K562 (cell line): Measurements from ENCODE around the gene ABT1. TPM values are rescaled to one million over a fixed set of nuclear protein-coding genes. Genes with fewer than 3 reads are reported as not detected.
A peak's percentile ranks its signal among the peaks of the same experiment; 100 is the strongest.

ENCODE experiments used
- ARID3A ChIP-seq: IDR thresholded peaks from 2 replicates; pipeline ENCODE4 v1.6.1; 2012; ENCODE audit warnings: low read depth, low read length, improper control_type of control experiment, borderline replicate concordance
- BHLHE40 ChIP-seq: IDR thresholded peaks from 2 replicates; pipeline ENCODE4 v1.6.1; 2011; ENCODE audit warnings: low read length, improper control_type of control experiment
- CCAR2 ChIP-seq: fragments of 200-400 bp; formaldehyde crosslinking; IDR thresholded peaks from 2 replicates; pipeline ENCODE4 v1.6.1; 2017; ENCODE audit warnings: mild to moderate bottlenecking, low read depth, low read length
- CHD2 ChIP-seq: IDR thresholded peaks from 2 replicates; pipeline ENCODE4 v1.6.1; 2011; ENCODE audit warnings: low read depth, low read length
- DACH1 ChIP-seq: fragments of 450-650 bp; IDR thresholded peaks from 2 replicates; pipeline ENCODE4 v1.6.1; 2018; ENCODE audit not compliant: partially characterized antibody
- DLX4 ChIP-seq: fragments of 250-450 bp; sonication (Bioruptor Pico); IDR thresholded peaks from 2 replicates; pipeline ENCODE4 v1.6.1; 2021; ENCODE audit warnings: mild to moderate bottlenecking
- ETV1 ChIP-seq: fragments of 450-650 bp; conservative IDR thresholded peaks from 2 replicates; pipeline ENCODE4 v1.6.1; 2016; ENCODE audit warnings: missing genetic modification characterization, control low read depth, low read depth, missing compliant biosample characterization
- ETV5 ChIP-seq: sonication (generic); formaldehyde crosslinking; IDR thresholded peaks from 2 replicates; pipeline ENCODE4 v1.4.0; 2020; ENCODE audit warnings: low read depth, mild to moderate bottlenecking, missing genetic modification reagents
- GMEB1 ChIP-seq: fragments of 250-450 bp; sonication (Bioruptor Pico); IDR thresholded peaks from 2 replicates; pipeline ENCODE4 v1.4.0; 2020; ENCODE audit warnings: mild to moderate bottlenecking
- HEY1 ChIP-seq: fragments of 250-450 bp; sonication (Bioruptor Pico); IDR thresholded peaks from 2 replicates; pipeline ENCODE4 v1.5.0; 2020; ENCODE audit warnings: mild to moderate bottlenecking, moderate library complexity, borderline replicate concordance
- IRF1 ChIP-seq: sonication (generic); formaldehyde crosslinking; IDR thresholded peaks from 2 replicates; pipeline ENCODE4 v1.8.0; 2022; ENCODE audit warnings: missing genetic modification reagents, mild to moderate bottlenecking, borderline replicate concordance
- KAT7 ChIP-seq: sonication (generic); formaldehyde crosslinking; IDR thresholded peaks from 2 replicates; pipeline ENCODE4 v1.8.0; 2022; ENCODE audit warnings: missing genetic modification reagents, mild to moderate bottlenecking, borderline replicate concordance
- NCOA4 ChIP-seq: fragments of 450-650 bp; IDR thresholded peaks from 2 replicates; pipeline ENCODE4 v1.6.1; 2018; ENCODE audit warnings: mild to moderate bottlenecking; ENCODE audit not compliant: partially characterized antibody
- NR3C1 ChIP-seq: sonication (generic); formaldehyde crosslinking; IDR thresholded peaks from 2 replicates; pipeline ENCODE4 v1.8.1; 2022; ENCODE audit warnings: missing genetic modification reagents
- POLR2AphosphoS5 ChIP-seq: IDR thresholded peaks from 2 replicates; pipeline ENCODE4 v1.6.1; 2011; ENCODE audit warnings: mild to moderate bottlenecking, low read depth, low read length, moderate library complexity; ENCODE audit not compliant: control insufficient read depth, insufficient read depth
- TEAD2 ChIP-seq: fragments of 450-650 bp; IDR thresholded peaks from 2 replicates; pipeline ENCODE4 v1.6.1; 2016; ENCODE audit warnings: missing genetic modification characterization, control low read depth, missing compliant biosample characterization
- ZFP36 ChIP-seq: fragments of 150-350 bp; IDR thresholded peaks from 2 replicates; pipeline ENCODE4 v1.6.1; 2018; ENCODE audit warnings: low read length, low read depth; ENCODE audit not compliant: partially characterized antibody
- ZNF12 ChIP-seq: sonication (generic); formaldehyde crosslinking; IDR thresholded peaks from 2 replicates; pipeline ENCODE4 v1.4.0; 2020; ENCODE audit warnings: mild to moderate bottlenecking, missing genetic modification reagents
- ZNF174 ChIP-seq: fragments of 250-450 bp; sonication (Bioruptor Pico); IDR thresholded peaks from 2 replicates; pipeline ENCODE4 v1.4.0; 2020; ENCODE audit warnings: mild to moderate bottlenecking
- ZNF449 ChIP-seq: fragments of 250-450 bp; sonication (Bioruptor Pico); IDR thresholded peaks from 2 replicates; pipeline ENCODE4 v1.8.0; 2022; ENCODE audit warnings: moderate library complexity, mild to moderate bottlenecking, inconsistent platforms
- ZNF551 ChIP-seq: fragments of 250-450 bp; sonication (Bioruptor Pico); IDR thresholded peaks from 2 replicates; pipeline ENCODE4 v1.5.0; 2021; ENCODE audit warnings: mild to moderate bottlenecking, moderate library complexity
- ZNF778 ChIP-seq: fragments of 450-650 bp; formaldehyde crosslinking; IDR thresholded peaks from 2 replicates; pipeline ENCODE4 v1.4.0; 2020; ENCODE audit warnings: mild to moderate bottlenecking, moderate library complexity
- polyA plus RNA-seq, 8 experiments: library from polyadenylated mRNA; depleted of rRNA in 4 of 8; stranded (reverse) in 5 of 8; unstranded in 3 of 8; fragments of >200 nt; fragmentation: Nextera tagmentation in 2 of 8; fragmentation: Illumina TruSeq in 1 of 8; extraction: Ambion mirVana in 2 of 8; extraction: Trizol in 1 of 8; gene quantifications; 2 replicates each; pipeline versions ENCODE4 v1.2.1 to v1.2.3, GENCODE V29; 2011 to 2014; ENCODE audit warnings: inconsistent platforms in 1 of 8, missing spikeins in 1 of 8
- total RNA-seq, 7 experiments: library from RNA; depleted of rRNA in 6 of 7; stranded (reverse); fragments of >200 nt in 6 of 7; fragmentation: Illumina TruSeq in 2 of 7; extraction: Trizol in 2 of 7; gene quantifications; 2 replicates each; pipeline versions ENCODE4 v1.2.1 to v1.2.3, GENCODE V29; 2011 to 2021; ENCODE audit warnings: low replicate concordance in 1 of 7

The ABT1 gene
- total and polyA plus RNA-seq, 9 of the 15 experiments (the other 6 are each of a cell fraction or from before 2014, with no cell fraction given) = 8.8 to 52.7 (median 40.7) TPM

GRCh38 chr6:26596579-26597388 is at the start of gene ABT1 (continued):
- no peak for TF ChIP-seq IRF1 (CRISPR knock-in tag)
- 0 out of 2 replicates have a peak, but pooled peaks have one; percentile 61 for TF ChIP-seq ZNF12 (CRISPR knock-in tag)
- TF ChIP-seq NCOA4 = no peak
- no peak for TF ChIP-seq HEY1 (CRISPR knock-in tag)
- TF ChIP-seq DACH1 = peak; percentile 78
- TF ChIP-seq DLX4 = no peak
- TF ChIP-seq ZNF778 (CRISPR knock-in tag) = no peak
- peak; percentile 63; the same call in 1 of the 2 replicates for TF ChIP-seq GMEB1
- peak; percentile 81 for TF ChIP-seq BHLHE40
- no peak for TF ChIP-seq ZNF449 (CRISPR knock-in tag)
- TF ChIP-seq NR3C1 (CRISPR knock-in tag) = no peak
- no peak for TF ChIP-seq ZNF174
- TF ChIP-seq CCAR2 = no peak
- no peak; the same call in none of the 2 replicates for TF ChIP-seq POLR2AphosphoS5
- TF ChIP-seq ZFP36 = no peak
- no peak; the same call in 1 of the 2 replicates for TF ChIP-seq CHD2
- no peak for TF ChIP-seq ZNF551
- peak; percentile 65 for TF ChIP-seq ETV5 (CRISPR knock-in tag)
- TF ChIP-seq ETV1 (tag) = peak; percentile 90
- TF ChIP-seq TEAD2 (tag) = no peak
- TF ChIP-seq KAT7 (CRISPR knock-in tag) = 0 out of 2 replicates have a peak, but pooled peaks have one; percentile 25
- TF ChIP-seq ARID3A = peak; percentile 83; the same call in 1 of the 2 replicates
